ENCODE data around the gene TMEM212.
"Not testable (repeated sequence)": the region's sequence is repeated elsewhere in the genome, so short reads cannot be mapped to it uniquely, and the experiment has no call there.

TMEM212 gene

GRCh38 chr3:171895291-171895690 is 52.1 kb downstream of the TMEM212 start:
- DNase-seq, result no peak

DNA sequence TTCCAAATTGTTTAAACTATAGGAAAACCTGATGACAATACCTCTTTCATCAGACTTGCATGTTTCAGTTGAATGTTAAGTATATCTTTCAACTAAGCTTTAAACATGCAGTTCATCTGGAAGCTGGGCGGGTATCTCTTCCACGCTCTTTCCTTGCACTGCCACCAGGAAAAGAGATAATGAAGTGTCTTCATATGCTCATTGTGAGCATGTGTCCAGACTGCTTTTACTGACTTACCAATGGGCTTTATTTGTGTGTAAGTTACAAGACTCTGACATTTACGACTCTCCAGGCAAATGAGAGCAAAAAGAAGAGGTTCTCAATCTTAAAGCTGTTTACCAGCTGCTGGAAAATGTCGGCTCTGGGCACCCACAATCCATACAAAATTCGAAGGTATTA is 52.8 kb downstream of the TMEM212 start:
- DNase-seq, result no peak

GRCh38 chr3:171896316-171896715 is 53.2 kb downstream of the TMEM212 start:
- no peak for DNase-seq

DNA sequence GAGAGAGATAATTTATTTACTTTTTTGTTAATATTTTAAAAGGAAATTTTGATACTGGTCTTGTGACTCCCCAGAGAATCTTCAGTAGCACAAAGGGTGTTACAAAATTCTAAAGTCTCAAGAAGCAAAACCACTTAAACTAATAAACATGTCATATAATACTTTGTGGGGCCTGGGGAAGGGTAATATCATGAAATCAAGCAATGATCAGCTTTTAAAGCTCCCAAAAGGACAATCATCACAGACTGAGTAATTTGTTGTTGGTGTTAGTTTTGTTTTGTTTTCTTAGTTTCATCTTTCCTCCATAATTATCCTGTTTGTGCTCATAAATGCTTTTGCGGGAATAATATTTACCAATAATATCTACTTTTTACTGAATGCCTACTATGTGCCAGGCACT is 55.0 kb downstream of the TMEM212 start:
- no peak for DNase-seq

DNA sequence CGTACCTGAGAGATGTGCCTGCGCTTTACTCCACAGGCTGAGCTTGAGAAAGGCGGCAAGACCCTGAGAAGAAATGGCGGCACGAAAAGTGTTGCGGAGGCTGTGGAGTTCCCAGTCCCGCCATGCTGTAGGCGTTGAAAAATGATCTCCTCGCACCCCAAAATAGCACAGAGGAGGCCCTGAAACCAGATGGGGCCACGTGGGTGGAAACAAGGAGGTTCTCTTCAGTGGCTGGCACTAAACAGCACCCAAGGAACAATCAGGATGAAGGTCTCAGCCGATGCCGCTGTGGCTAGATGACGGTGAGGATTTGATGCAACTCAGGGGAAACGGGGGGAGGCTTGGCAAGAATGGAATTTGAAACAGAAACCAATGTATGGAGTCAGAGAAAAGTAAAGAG is 57.3 kb downstream of the TMEM212 start:
- no peak for DNase-seq

GRCh38 chr3:171901615-171902312 is 58.6 kb downstream of the TMEM212 start:
- no peak for DNase-seq

DNA sequence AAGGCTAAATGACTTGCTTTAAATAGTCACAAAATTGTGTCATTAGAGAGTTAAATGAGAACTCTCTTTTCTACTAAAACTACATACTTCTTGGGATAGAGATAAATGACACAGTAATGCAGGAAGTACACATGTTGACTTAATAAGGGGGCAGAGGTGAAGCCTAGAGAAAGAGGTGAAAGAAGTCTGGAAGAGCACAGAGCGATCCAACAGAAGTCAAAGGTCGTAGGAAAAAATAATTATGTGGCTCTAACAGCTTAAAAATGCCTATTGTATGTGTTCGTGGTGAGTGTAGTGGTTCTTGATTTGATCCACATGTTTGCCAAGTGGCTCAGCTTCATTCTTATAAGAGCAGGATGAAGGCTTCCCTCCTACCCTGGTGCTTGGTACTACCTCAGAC is 61.7 kb downstream of the TMEM212 start:
- DNase-seq, result no peak

- DNase-seq, result not testable (repeated sequence)
Observed at GRCh38 chr3:171906503-171906902, 63.4 kb downstream of the TMEM212 start.

GRCh38 chr3:171906951-171907676 is 64.0 kb downstream of the TMEM212 start:
- no peak for DNase-seq

GRCh38 chr3:171907761-171908160 is 64.6 kb downstream of the TMEM212 start:
- DNase-seq, result no peak

- DNase-seq, result no peak
Observed at GRCh38 chr3:171908731-171909130, 65.6 kb downstream of the TMEM212 start.
